Transverse colon (tissue), 4 donors: ENCODE results near the gene MGAT5B.

Experiments used
- POLR2A ChIP-seq: fragments of 450-650 bp; IDR thresholded peaks from one replicate; pipeline ENCODE4 v1.6.1; 2016; ENCODE audit warnings: antibody characterized with exemption, mild to moderate bottlenecking, moderate library complexity
- POLR2AphosphoS5 ChIP-seq, 3 donors: sonication (generic); formaldehyde crosslinking; IDR thresholded peaks; one replicate each; pipeline ENCODE4 v1.6.1; 2016; ENCODE audit warnings: antibody characterized with exemption in 3 of 3
- TF ChIP-seq, protein P1 (sequence below), 5 experiments: fragments of 200-600 bp in 3 of 5; fragments of 450-650 bp in 2 of 5; sonication (generic) in 3 of 5; IDR thresholded peaks; 1 replicate in 2 of 5; 2 replicates in 3 of 5; pipeline ENCODE4 v1.5.1; 2016 to 2017; ENCODE audit warnings: antibody characterized with exemption in 5 of 5, inconsistent platforms in 3 of 5, mild to moderate bottlenecking in 2 of 5, moderate library complexity in 1 of 5

DNA sequence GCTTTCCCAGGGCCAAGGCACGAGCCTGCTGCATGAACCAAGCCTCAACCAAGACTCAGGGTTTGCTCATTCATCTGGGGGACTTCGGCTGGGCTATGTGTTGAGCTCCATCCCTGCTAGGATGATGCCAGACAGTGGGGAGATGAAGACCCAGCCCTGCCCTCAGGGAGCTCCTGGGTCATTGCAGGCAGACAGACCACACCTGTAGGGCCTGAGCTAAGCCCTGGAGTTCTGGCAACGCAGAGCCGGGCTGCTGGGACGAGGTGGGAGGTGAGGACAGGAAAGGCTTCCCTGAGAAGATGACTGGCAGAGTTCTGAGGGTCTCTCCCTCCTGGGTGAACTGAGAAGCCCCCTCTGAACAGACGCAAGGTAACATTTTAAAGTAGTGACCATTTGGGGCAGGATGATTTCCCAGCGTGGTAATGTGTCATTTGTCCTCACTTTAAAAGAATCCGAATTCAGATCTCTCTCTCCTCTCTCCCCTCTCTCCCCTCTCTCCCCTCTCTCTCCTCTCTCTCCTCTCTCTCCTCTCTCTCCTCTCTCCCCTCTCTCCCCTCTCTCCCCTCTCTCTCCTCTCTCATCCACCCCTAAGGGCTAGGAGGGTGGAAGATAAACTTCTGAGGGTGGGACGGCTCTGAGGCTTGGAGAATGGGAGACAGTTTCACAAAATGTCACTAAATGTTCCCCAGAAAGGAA lies 98.4 kb downstream of the MGAT5B start:
- TF ChIP-seq POLR2AphosphoS5 (IDR thresholded peaks at IDR 0.05): no peak
- no peak for TF ChIP-seq POLR2A
- TF ChIP-seq, protein P1, sequence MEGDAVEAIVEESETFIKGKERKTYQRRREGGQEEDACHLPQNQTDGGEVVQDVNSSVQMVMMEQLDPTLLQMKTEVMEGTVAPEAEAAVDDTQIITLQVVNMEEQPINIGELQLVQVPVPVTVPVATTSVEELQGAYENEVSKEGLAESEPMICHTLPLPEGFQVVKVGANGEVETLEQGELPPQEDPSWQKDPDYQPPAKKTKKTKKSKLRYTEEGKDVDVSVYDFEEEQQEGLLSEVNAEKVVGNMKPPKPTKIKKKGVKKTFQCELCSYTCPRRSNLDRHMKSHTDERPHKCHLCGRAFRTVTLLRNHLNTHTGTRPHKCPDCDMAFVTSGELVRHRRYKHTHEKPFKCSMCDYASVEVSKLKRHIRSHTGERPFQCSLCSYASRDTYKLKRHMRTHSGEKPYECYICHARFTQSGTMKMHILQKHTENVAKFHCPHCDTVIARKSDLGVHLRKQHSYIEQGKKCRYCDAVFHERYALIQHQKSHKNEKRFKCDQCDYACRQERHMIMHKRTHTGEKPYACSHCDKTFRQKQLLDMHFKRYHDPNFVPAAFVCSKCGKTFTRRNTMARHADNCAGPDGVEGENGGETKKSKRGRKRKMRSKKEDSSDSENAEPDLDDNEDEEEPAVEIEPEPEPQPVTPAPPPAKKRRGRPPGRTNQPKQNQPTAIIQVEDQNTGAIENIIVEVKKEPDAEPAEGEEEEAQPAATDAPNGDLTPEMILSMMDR (IDR thresholded peaks at IDR 0.05): no peak
